Measurements from ENCODE around the gene CLK4.

The CLK4 gene

DNA sequence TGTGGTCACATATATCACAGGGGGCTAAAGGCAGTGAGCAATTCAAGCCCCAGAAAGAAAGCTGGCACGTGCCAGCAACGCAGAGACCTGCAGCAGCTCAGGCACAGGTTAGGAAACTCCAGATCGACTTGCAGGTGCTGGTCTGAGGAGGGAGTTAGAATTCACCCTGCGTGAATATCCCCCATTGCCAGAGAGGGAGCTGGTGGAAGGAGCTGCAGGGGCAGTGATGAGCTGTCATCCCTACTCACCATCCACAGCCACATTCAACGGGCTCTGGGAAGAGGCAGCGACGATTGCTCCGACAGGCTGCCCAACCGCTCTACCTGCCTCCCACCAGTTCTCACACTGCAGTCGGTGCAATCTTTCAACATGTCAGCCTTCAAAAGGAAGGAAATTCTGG, 40.8 kb upstream of the CLK4 start:
- H3K4me2 ChIP-seq (ENCODE audit: low read length, poor library complexity, severe bottlenecking), result no peak overlapping the region
- H3K36me3 ChIP-seq (ENCODE audit: control insufficient read depth in 1 of 2, insufficient read depth in 2 of 2, low read depth in 1 of 2, low read length in 2 of 2), result no peaks in the 10 kb centered on the region
- no peak overlapping the region for H3K27ac ChIP-seq (ENCODE audit: low read length, poor library complexity, severe bottlenecking)
- H2BK5ac ChIP-seq (ENCODE audit: low read depth, low read length, poor library complexity, severe bottlenecking), result no peak overlapping the region
- H3K23ac ChIP-seq (ENCODE audit: low read length in 2 of 2), result no peak overlapping the region
- no peaks in the 10 kb centered on the region for H3K79me1 ChIP-seq (replicated peaks; ENCODE audit: low read length, poor library complexity, severe bottlenecking)
- no peak overlapping the region for H3K4ac ChIP-seq (ENCODE audit: low read depth in 1 of 2, low read length in 2 of 2)
- no peaks in the 10 kb centered on the region for H3K4me1 ChIP-seq (ENCODE audit: control insufficient read depth, insufficient read depth, low read depth, low read length)
- H3K14ac ChIP-seq (ENCODE audit: low read length in 2 of 2), result no peak overlapping the region
- no peak for DNase-seq
- no peak overlapping the region for H2BK120ac ChIP-seq (ENCODE audit: low read depth, low read length)
- H3K9me3 ChIP-seq (ENCODE audit: control insufficient read depth, low read length), result peaks cover 42% of the 10 kb centered on the region
- H3K9ac ChIP-seq (ENCODE audit: low read length), result no peak overlapping the region
- no peak overlapping the region for H4K91ac ChIP-seq (ENCODE audit: low read length)
- H3K4me3 ChIP-seq (ENCODE audit: insufficient read depth in 1 of 2, low read depth in 1 of 2, low read length in 2 of 2), result no peak overlapping the region
- H2AK5ac ChIP-seq (ENCODE audit: low read length, severe bottlenecking), result no peak overlapping the region
- no peaks in the 10 kb centered on the region for H3K27me3 ChIP-seq (ENCODE audit: control insufficient read depth in 1 of 2, insufficient read depth in 1 of 2, low read length in 2 of 2)
- WGBS, result 100% methylated on average over 5 of the region's 10 CpGs
- H4K8ac ChIP-seq (ENCODE audit: low read length), result no peak overlapping the region
- no peak overlapping the region for H2BK12ac ChIP-seq (ENCODE audit: low read length in 2 of 2)
- H2BK15ac ChIP-seq (ENCODE audit: low read depth, poor library complexity, severe bottlenecking), result no peak overlapping the region
- no peak overlapping the region for H2AFZ ChIP-seq (ENCODE audit: low read depth, low read length)
- no peak overlapping the region for H3K18ac ChIP-seq (ENCODE audit: low read depth in 1 of 2, low read length in 2 of 2)

GRCh38 chr5:178667101-178667500, 40.3 kb upstream of the CLK4 start:
- no peak overlapping the region for H3K18ac ChIP-seq (ENCODE audit: low read depth in 1 of 2, low read length in 2 of 2)
- H2AK5ac ChIP-seq (ENCODE audit: low read length, severe bottlenecking), result no peak overlapping the region
- no peak overlapping the region for H2BK12ac ChIP-seq (ENCODE audit: low read length in 2 of 2)
- no peak overlapping the region for H3K4ac ChIP-seq (ENCODE audit: low read depth in 1 of 2, low read length in 2 of 2)
- WGBS, result 82% methylated on average over 5 of the region's 5 CpGs
- no peak overlapping the region for H3K4me3 ChIP-seq (ENCODE audit: insufficient read depth in 1 of 2, low read depth in 1 of 2, low read length in 2 of 2)
- no peak overlapping the region for H4K91ac ChIP-seq (ENCODE audit: low read length)
- no peak overlapping the region for H2BK120ac ChIP-seq (ENCODE audit: low read depth, low read length)
- H3K36me3 ChIP-seq (ENCODE audit: control insufficient read depth in 1 of 2, insufficient read depth in 2 of 2, low read depth in 1 of 2, low read length in 2 of 2), result no peaks in the 10 kb centered on the region
- no peak for DNase-seq
- H3K9ac ChIP-seq (ENCODE audit: low read length), result no peak overlapping the region
- no peaks in the 10 kb centered on the region for H3K4me1 ChIP-seq (ENCODE audit: control insufficient read depth, insufficient read depth, low read depth, low read length)
- no peak overlapping the region for H3K23ac ChIP-seq (ENCODE audit: low read length in 2 of 2)
- H3K27me3 ChIP-seq (ENCODE audit: control insufficient read depth in 1 of 2, insufficient read depth in 1 of 2, low read length in 2 of 2), result no peaks in the 10 kb centered on the region
- H3K14ac ChIP-seq (ENCODE audit: low read length in 2 of 2), result no peak overlapping the region
- H2AFZ ChIP-seq (ENCODE audit: low read depth, low read length), result no peak overlapping the region
- H3K4me2 ChIP-seq (ENCODE audit: low read length, poor library complexity, severe bottlenecking), result no peak overlapping the region
- H2BK5ac ChIP-seq (ENCODE audit: low read depth, low read length, poor library complexity, severe bottlenecking), result no peak overlapping the region
- peaks cover 45% of the 10 kb centered on the region for H3K9me3 ChIP-seq (ENCODE audit: control insufficient read depth, low read length)
- no peak overlapping the region for H3K27ac ChIP-seq (ENCODE audit: low read length, poor library complexity, severe bottlenecking)
- H3K79me1 ChIP-seq (replicated peaks; ENCODE audit: low read length, poor library complexity, severe bottlenecking), result no peaks in the 10 kb centered on the region
- no peak overlapping the region for H2BK15ac ChIP-seq (ENCODE audit: low read depth, poor library complexity, severe bottlenecking)
- no peak overlapping the region for H4K8ac ChIP-seq (ENCODE audit: low read length)

DNA sequence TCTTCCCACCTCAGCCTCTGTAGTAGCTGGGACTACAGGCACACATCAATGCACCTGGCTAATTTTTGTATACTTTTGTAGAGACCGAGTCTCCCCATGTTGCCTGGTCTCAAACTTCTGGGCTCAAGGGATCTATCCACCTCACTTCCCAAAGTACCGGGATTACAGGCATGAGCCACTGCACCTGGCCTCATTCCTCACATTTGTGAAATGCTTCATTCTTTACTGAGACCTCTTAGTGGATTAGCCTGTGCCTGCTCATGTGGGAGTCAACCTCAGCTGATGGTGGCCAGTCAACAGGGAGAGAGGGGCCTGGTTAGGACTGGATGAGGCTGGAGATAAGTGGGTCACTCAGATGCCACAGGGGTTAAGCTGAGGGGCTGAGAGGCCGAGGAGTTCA, 37.3 kb upstream of the CLK4 start:
- Histone ChIP-seq H3K18ac (ENCODE audit: low read depth in 1 of 2, low read length in 2 of 2) (no peak overlapping the region), H2BK12ac (ENCODE audit: low read length in 2 of 2) (no peak overlapping the region), H3K36me3 (ENCODE audit: control insufficient read depth in 1 of 2, insufficient read depth in 2 of 2, low read depth in 1 of 2, low read length in 2 of 2) (no peaks in the 10 kb centered on the region), H2BK15ac (ENCODE audit: low read depth, poor library complexity, severe bottlenecking) (no peak overlapping the region), H2BK5ac (ENCODE audit: low read depth, low read length, poor library complexity, severe bottlenecking) (no peak overlapping the region), H3K4me1 (ENCODE audit: control insufficient read depth, insufficient read depth, low read depth, low read length) (no peaks in the 10 kb centered on the region), H3K9ac (ENCODE audit: low read length) (no peak overlapping the region), H3K4ac (ENCODE audit: low read depth in 1 of 2, low read length in 2 of 2) (no peak overlapping the region), H4K8ac (ENCODE audit: low read length) (no peak overlapping the region), H2AK5ac (ENCODE audit: low read length, severe bottlenecking) (no peak overlapping the region), H4K91ac (ENCODE audit: low read length) (no peak overlapping the region), H3K14ac (ENCODE audit: low read length in 2 of 2) (no peak overlapping the region), H2AFZ (ENCODE audit: low read depth, low read length) (no peak overlapping the region), H3K4me3 (ENCODE audit: insufficient read depth in 1 of 2, low read depth in 1 of 2, low read length in 2 of 2) (no peak overlapping the region), H3K79me1 (replicated peaks; ENCODE audit: low read length, poor library complexity, severe bottlenecking) (no peaks in the 10 kb centered on the region), H3K23ac (ENCODE audit: low read length in 2 of 2) (no peak overlapping the region), H3K4me2 (ENCODE audit: low read length, poor library complexity, severe bottlenecking) (no peak overlapping the region), H3K9me3 (ENCODE audit: control insufficient read depth, low read length) (peaks cover 23% of the 10 kb centered on the region), H2BK120ac (ENCODE audit: low read depth, low read length) (no peak overlapping the region), H3K27ac (ENCODE audit: low read length, poor library complexity, severe bottlenecking) (no peak overlapping the region), H3K27me3 (ENCODE audit: control insufficient read depth in 1 of 2, insufficient read depth in 1 of 2, low read length in 2 of 2) (no peaks in the 10 kb centered on the region)
- 58% methylated on average over 3 of the region's 3 CpGs for WGBS
- DNase-seq, result no peak

DNA sequence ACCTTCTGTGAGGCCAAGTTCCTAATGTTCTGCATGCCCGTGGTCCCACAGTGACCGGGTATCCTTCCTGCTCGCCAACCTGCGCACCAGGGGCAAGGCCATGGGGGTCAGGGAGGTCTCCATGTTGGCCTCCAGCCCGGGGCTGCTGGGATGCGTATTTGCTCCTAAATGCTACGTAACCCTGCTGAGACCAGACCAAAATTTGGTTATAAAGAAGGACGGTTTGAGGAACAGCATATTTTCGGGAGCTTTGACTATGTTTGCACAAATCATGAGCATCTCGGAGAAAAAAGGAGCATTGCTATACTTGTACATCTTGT, 35.7 kb upstream of the CLK4 start:
- H2AK5ac ChIP-seq (ENCODE audit: low read length, severe bottlenecking), result no peak overlapping the region
- H3K79me1 ChIP-seq (replicated peaks; ENCODE audit: low read length, poor library complexity, severe bottlenecking), result no peaks in the 10 kb centered on the region
- H3K18ac ChIP-seq (ENCODE audit: low read depth in 1 of 2, low read length in 2 of 2), result no peak overlapping the region
- no peak overlapping the region for H2AFZ ChIP-seq (ENCODE audit: low read depth, low read length)
- H3K4me2 ChIP-seq (ENCODE audit: low read length, poor library complexity, severe bottlenecking), result no peak overlapping the region
- H3K14ac ChIP-seq (ENCODE audit: low read length in 2 of 2), result no peak overlapping the region
- 79% methylated on average over 9 of the region's 10 CpGs for WGBS
- no peak overlapping the region for H4K91ac ChIP-seq (ENCODE audit: low read length)
- H3K9ac ChIP-seq (ENCODE audit: low read length), result no peak overlapping the region
- no peaks in the 10 kb centered on the region for H3K27me3 ChIP-seq (ENCODE audit: control insufficient read depth in 1 of 2, insufficient read depth in 1 of 2, low read length in 2 of 2)
- DNase-seq, result no peak
- H3K4me1 ChIP-seq (ENCODE audit: control insufficient read depth, insufficient read depth, low read depth, low read length), result no peaks in the 10 kb centered on the region
- no peak overlapping the region for H3K4ac ChIP-seq (ENCODE audit: low read depth in 1 of 2, low read length in 2 of 2)
- peaks cover 20% of the 10 kb centered on the region for H3K9me3 ChIP-seq (ENCODE audit: control insufficient read depth, low read length)
- H3K27ac ChIP-seq (ENCODE audit: low read length, poor library complexity, severe bottlenecking), result no peak overlapping the region
- no peak overlapping the region for H2BK15ac ChIP-seq (ENCODE audit: low read depth, poor library complexity, severe bottlenecking)
- no peak overlapping the region for H4K8ac ChIP-seq (ENCODE audit: low read length)
- no peaks in the 10 kb centered on the region for H3K36me3 ChIP-seq (ENCODE audit: control insufficient read depth in 1 of 2, insufficient read depth in 2 of 2, low read depth in 1 of 2, low read length in 2 of 2)
- no peak overlapping the region for H2BK120ac ChIP-seq (ENCODE audit: low read depth, low read length)
- no peak overlapping the region for H3K4me3 ChIP-seq (ENCODE audit: insufficient read depth in 1 of 2, low read depth in 1 of 2, low read length in 2 of 2)
- no peak overlapping the region for H2BK12ac ChIP-seq (ENCODE audit: low read length in 2 of 2)
- no peak overlapping the region for H3K23ac ChIP-seq (ENCODE audit: low read length in 2 of 2)
- H2BK5ac ChIP-seq (ENCODE audit: low read depth, low read length, poor library complexity, severe bottlenecking), result no peak overlapping the region

Data from mesenchymal stem cell (in vitro differentiated cells and primary cell).